GM21515 (cell line): ENCODE data around the gene TSC2.
"Not testable (repeated sequence)": the region's sequence is repeated elsewhere in the genome, so short reads cannot be mapped to it uniquely, and the experiment has no call there.

ENCODE experiments used
- ATAC-seq: cut with Tn5 transposase; IDR thresholded peaks from one replicate; pipeline ENCODE4 v1.9.1; 2021; ENCODE audit not compliant: unreplicated experiment

TSC2 gene

DNA sequence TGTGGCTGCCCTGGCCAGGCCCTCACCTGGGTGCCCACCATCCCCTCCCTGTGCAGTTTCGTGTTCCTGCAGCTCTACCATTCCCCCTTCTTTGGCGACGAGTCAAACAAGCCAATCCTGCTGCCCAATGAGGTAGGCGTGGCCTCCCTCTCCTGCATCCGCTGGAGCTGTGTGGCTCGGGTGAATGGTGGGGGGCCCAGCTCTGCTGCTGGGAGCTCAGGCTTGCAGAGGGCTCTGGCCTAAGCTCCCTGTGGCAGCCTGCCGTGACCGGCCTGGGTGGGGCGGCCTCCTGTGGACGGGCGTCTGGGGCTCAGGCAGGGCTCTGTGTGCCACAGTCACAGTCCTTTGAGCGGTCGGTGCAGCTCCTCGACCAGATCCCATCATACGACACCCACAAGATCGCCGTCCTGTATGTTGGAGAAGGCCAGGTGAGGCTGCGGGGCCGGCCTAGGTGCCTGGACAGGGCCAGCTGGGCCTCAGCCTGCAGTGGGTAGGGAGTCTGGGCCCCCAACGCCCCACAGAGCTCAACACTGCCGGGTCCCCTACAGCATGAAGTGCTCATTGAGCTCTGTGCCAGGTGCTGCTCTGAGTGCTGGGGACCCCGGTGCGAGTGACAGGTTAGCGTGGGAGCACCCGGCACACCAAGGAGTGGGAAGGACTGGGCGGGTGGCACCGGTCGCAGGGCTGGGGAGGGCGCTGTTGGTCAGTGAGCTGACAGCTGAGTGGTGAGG lies 37.3 kb downstream of the TSC2 start:
- no peak for ATAC-seq

DNA sequence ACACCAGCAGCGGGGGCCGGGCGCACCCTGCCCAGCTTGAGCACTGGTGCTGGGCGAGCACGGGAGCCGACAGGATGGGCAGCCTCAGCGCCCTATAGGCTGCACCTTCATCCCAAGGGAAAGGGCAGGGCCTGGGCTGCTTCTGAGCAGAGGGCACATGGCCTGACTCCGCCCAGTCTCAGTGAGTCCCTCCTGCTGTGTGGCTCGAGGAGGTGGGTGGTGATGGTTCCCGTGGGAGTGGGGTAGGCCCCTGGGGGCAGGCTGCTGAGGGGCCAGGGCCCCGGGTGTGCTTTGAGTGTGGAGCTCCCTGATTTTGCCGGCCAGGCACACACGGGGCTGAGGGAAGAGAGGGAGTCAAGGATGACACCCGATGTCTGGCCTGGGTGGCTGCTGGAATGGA lies 37.9 kb downstream of the TSC2 start:
- no peak for ATAC-seq

DNA sequence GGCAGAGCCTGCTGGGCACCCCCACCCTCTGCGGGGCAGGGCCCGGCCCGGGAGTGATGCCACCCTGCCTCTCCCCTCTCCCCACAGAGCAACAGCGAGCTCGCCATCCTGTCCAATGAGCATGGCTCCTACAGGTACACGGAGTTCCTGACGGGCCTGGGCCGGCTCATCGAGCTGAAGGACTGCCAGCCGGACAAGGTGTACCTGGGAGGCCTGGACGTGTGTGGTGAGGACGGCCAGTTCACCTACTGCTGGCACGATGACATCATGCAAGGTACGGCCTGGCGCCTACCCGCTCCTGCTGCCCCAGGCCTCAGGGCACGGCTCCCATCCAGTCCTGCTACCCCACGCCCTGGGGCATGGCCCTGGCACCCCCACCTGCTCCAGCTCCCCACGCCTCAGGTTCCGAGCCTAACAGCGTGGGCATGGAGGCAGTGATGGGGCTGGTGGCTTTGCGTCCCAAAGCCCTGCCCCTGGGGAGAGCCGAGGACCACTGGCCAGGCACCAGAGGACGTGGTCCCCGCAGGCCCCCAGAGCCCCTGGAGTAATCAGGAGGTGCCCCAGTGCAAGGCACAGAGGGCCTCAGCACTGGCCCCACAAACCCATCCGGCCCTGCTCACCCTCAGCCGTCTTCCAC lies 38.4 kb downstream of the TSC2 start:
- no peak for ATAC-seq

DNA sequence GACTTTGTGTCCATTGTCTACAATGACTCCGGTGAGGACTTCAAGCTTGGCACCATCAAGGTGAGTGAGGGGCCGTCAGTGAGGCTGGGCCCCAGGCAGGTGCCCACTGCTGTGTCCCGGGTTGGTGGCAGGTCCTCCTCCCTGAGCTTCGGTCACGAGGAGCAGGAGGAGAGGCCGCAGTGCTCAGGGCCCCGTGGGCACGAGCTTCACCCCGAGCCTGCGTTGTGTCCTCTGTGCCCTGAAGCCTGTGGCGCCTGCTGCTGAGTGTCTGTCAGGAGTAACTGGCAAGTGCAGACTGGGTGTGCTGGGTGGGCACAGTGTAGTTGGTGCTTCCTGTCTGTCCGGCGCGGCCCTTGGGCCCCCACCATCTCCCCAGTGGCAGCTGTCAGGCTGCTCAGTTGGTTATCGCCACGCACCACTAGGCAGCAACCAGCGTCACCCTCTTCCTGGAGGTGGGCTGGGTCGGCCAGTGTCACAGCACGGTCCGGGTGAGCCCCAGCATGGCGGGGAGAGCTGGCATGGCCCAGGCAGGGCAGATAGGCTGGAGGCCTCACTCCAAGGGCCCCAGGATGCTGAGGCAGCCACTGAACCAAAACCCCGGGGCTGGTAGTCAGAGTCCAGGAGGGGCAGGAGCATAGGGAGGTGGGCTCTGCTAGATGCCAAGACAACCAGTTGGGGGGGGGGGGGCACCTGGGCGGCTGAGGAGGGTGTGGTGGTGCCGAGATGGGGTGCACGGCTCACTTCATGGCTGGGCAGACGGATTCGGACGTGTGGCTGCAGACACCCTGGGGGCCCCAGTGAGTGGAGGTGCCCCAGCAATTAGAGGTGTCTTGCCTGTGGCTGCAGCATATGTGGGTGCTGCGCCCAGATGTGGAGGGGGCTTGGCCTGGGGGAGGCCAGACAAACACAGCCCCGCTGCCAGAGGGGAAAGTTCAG lies 39.3 kb downstream of the TSC2 start:
- ATAC-seq = no peak

DNA sequence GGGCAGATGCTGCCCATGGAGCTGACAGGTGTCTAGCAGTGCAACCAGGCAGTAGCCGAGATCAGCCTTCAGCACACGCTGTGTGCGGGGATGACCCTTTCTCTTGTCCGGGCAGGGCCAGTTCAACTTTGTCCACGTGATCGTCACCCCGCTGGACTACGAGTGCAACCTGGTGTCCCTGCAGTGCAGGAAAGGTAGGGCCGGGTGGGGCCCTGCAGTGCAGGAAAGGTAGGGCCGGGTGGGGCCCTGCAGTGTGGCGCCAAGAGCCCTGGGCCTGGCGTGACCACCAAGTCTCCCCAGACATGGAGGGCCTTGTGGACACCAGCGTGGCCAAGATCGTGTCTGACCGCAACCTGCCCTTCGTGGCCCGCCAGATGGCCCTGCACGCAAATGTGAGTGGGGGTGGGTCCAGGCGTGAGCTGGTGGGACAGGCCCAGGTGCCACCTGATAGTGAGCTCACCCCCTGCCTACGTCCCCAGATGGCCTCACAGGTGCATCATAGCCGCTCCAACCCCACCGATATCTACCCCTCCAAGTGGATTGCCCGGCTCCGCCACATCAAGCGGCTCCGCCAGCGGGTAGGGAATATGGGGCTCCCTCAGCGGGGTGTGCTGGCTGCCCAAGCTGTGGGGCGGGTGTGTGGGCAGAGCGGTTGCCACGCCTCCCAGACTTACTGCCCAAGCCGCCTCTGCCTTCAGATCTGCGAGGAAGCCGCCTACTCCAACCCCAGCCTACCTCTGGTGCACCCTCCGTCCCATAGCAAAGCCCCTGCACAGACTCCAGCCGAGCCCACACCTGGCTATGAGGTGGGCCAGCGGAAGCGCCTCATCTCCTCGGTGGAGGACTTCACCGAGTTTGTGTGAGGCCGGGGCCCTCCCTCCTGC lies 40.2 kb downstream of the TSC2 start:
- no peak for ATAC-seq

DNA sequence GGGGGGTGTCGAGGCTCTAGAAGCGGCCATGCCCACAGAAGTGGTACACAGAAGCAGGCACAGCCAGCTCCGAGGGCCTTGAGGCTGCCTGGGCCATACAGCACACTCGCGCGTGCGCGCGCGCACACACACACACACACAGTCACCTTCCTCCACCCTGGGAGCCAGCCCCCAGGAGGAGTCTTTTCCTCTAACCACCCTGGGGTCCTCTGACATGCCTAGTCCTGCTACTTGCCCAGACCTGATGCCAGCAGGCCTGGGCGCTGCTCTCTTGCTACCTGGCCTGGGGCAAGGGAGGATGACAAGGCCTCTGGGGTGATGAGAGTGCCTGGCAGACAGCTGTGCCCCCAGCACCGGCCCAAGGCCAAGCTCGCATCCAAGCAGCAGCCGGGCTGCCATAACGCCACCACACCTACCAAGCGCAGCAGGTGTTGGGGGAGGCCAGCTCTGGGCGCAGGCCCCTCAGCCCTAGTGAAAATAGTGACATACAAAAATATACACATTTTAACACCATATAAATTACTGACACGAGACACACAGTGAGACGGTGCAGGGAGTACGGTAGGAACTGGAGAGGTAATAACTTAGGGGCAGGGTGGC lies 41.1 kb downstream of the TSC2 start:
- no peak for ATAC-seq

DNA sequence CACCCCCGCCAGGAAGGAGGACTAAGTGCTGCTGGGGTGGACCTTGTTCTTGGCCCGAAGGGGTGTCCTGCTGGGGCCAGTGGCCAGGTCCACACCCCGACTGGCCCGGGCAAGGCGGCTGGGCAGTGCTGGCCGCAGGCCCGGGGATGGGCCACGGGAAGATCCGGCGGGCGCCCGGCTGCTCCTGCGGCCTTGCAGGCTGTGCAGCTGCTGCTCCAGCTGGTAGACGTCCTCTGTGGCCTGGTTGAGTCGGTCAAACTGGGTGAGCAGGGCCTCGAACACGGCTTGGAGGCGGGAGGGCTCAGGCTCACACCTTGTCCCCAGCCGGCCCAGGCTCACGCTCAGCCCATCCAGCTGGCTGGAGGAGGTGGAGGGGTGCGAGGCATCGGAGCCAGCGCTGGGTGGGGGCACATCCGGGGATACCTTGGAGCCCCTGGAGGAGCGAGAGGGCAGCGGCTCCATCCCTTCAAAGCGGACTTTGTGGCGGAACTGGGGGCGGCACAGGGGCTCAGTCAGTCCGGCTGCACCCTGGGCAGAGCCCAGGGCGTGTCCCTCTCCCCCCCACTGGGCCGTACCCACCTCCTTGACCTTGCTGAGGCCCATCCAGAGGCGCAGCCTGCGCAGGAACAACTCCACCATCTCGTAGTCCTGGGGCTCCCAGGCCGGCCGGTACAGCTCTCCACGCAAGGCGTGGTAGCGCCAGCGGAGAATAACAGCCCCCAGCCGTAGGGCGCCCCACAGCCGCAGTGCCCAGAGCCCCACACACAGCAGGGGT lies 42.1 kb downstream of the TSC2 start:
- ATAC-seq = no peak

DNA sequence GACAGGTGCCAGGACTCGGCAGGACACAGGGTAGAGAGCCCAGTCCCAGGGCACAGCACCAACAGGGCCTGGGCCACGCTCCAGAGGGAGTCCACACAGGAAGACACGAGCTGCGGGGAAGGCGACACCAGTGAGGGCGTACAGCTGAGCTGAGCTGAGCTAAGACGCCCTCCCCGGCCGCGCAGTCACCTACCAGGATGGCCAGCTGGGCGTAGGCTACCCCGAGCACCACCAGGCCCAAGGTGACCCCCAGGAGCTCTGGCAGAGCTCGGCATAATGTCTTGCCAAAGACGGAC lies 42.6 kb downstream of the TSC2 start:
- no peak for ATAC-seq

DNA sequence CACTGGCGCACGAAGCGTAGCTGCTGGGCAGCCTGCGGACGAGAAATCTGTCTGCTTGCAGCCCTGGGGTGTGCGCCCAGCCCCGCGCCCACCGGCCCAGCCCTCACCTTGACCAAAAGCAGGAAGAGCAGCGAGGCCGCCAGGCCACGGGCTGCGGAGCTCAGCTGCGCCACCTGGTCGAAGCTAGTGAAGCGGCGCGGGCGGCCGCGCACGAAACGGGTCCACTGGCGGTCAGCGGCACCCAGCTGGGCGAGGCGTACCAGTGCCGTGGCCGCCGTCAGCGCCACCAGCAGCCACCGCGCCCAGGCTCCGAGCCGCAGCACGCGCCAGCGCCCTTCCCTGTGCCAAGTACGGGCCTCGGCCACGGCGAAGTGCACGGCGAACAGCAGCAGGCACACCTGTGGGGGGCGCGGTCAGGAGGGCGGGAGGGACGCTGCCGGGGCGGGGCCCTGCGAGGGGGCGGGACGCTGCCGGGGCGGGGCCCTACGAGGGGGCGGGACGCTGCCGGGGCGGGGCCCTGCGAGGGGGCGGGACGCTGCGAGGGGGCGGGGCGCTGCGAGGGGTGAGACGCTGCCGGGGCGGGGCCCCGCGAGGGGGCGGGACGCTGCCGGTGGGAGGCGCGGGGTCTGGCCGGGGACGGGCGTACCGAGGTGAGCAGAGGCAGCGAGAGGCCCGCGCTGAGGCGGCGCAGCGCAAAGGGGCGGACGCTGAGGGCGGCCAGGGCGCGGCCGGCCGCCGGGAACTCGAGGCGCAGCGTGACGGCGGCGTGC lies 43.2 kb downstream of the TSC2 start:
- ATAC-seq = no peak

DNA sequence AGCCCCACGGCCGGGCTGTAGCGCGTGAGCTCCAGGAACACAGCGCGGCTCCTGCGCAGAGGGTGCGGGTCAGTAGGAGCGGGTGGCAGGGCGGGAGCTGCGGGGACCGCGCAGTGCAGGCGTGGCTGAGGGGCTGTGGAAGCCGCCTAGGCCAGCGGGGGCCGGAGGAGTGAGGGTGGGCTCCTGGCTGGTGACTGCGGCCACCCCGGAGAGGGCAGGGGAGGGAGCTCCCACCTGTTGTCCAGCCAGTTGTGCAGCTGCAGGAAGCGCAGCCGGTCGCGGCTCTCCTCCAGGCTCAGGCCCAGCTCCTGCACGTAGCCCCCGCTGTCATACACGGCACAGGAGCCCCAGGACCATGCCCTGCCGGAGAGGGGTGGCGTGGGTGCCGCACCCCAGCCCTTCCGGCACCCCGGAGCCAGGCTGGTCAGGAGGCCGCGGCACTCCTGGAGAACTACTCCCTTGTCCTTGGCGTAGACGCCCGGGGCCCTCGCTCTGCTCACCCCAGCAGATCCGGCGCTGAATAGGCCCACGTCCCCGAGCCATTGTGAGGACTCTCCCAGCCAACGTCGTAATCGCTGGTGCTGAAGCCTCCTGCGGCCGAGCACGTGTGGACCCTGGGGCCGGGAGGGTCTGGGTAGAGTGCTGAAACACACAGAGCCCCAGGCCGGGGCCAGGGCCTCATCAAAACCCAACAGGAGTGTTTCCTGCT lies 43.9 kb downstream of the TSC2 start:
- no peak for ATAC-seq

DNA sequence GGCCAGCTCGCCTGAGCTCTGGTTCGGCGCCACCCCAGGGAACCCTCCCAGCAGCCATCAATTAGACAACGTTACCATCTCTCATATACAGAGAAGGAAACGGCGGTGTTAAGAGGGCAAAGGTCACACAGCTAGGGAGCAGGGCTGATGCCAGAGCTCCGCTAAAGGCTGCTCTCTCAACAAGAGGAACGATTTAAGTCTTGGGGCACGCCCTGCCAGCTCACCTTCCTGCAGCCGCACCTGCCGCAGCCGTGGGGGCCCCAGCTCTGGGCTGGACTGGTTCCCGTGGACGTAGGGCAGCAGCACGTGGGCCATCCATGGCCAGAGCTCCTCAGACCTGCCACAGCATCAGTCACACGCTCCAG lies 44.5 kb downstream of the TSC2 start:
- ATAC-seq = no peak

DNA sequence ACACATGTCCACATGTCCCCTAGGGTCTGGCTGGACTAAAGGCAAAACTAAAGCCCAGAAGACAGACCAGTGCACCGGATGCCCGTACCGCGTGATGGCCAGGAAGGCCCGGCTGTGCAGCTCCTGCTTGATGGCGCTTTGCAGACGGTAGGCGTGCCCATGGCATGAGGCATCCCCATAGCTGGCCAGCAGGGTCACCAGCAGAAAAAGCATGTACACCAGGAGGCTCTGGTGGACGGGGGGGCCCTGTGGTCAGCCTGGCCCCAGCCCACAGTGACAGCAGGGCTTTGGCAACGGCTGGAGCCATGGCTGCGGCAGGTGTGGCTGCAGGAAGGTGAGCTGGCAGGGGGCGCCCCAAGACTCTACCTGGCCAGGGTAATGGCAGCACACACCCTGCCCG lies 45.1 kb downstream of the TSC2 start:
- no peak for ATAC-seq

DNA sequence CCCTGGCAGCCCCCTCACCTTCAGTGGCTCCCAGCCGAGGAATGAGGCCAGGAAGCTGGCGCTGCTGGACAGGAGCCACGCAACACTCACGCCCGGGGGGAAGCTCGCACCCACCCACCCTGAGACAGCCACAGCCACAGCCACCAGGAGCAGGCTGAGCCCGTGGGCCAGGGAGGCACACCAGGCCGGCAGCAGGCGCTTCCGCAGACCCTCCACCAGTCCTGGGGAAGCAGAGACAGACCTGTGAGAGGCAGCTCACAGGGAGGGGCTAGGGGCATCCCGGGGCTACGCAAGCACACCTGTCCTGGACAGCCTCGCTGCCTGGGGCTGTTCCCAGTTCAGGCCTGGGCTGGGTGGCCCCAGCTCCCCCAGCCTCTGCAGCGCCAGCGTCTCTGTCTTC lies 46.0 kb downstream of the TSC2 start:
- no peak for ATAC-seq

DNA sequence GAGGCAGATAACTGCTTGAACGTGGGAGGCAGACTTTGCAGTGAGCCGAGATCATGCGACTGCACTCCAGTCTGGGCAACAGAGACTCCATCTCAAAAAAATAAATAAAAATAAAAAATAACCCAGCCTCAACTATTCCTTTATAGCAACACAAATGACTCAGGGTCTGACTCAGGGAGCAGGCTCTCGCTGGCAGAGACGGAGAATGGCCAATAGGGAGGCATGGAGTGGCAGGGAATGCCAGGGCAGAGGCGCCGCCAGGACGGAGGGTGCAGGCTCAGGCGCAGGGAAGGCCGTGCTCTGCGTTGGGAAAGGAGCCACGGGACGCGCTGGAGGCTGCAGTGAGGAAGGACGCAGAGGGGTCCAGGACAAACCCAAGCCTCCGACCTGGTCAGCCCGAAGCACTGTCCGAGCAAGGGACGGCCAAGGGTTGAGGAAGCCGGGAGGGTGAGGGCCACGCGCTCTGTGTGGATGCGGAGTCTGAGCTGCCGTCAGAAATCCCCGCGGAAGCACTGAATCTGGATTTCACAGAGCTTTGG lies 47.6 kb downstream of the TSC2 start:
- ATAC-seq = no peak

DNA sequence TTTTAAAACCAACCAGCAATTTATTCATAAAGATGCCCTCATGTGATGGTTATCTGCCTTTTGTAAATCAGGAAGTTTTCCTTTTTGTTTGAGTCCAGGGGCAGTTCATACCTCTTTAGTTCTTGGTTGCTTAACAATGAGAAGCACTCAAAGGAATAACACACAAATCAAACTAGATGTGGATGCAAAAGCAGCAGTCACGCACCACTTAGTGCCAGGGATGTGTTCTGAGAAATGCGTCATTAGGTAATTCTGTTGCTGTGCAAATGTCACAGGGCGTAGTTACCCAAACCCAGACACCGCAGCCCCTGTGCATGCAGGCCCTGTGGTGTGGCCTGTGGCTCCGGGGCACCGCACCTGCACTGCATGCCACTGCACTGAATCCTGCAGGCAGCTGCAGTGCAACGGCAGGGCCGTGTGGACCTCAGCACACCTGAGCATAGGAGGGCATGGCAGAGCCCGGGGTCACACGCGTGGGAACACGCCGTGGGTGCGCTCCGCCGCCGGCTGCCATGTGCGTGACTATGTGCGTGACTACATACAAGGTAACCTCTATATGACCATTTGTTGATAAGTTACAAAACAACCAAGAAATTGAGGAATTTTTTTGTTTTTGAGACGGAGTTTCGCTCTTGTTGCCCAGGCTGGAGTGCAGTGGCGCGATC lies 48.3 kb downstream of the TSC2 start:
- no peak for ATAC-seq

DNA sequence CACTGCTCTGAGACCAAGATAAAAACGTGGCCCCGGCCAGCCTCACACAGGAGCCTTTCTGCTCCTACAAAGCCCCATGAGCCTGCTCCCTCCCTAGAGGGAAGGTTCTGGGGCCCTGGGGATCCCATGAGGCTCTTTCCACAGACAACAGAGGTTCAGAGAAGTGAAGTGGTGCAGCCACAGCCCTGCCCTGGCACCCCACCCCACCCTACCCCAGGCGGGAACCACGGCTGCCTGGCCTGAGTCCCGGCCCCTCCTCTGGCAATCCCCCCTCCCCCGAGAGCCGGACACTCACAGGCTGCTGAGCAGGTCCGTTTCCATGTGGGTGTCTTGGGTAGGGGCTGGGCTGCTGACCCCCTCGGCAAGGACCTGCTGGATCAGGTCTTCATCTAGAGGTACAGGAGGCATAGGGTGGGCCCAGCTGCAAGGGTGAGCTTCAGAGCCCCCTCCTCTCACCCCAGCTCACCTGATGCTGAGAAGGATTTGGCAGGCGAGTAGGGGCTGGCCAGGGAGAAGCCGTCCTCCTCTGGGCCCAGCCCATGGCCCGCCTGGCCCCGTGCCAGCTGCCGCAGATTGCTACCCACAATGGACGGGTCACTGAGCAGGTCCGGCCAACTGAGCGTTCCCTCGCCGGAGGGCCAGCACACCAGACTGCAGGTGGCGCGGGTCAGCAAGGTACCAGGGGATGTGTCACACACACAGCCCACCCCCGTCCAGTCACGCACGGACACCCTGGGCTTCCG lies 49.2 kb downstream of the TSC2 start:
- no peak for ATAC-seq

DNA sequence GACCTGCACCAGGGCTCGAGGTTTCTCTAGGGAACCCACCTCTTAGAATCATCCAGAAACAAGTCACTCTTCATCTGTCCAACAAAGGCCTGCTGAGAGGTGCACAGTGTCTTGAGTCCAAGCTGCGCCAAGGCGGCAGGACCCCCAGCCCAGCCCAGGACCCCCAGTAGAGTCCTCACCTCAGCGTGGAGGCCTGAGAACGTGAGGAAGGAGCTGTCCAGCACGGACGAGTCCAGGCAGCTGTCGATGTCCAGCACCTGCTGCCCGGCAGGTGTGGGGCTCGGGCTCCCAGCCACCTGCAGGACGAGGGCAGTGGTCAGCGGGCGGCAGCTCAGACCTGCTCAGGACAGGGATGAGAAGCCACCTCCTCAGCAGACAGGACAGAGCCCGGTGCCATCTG lies 49.9 kb downstream of the TSC2 start:
- not testable (repeated sequence) for ATAC-seq
